ENCODE results near the gene CDK14.
"Not testable (repeated sequence)": the region's sequence is repeated elsewhere in the genome, so short reads cannot be mapped to it uniquely, and the experiment has no call there.

The CDK14 gene

DNA sequence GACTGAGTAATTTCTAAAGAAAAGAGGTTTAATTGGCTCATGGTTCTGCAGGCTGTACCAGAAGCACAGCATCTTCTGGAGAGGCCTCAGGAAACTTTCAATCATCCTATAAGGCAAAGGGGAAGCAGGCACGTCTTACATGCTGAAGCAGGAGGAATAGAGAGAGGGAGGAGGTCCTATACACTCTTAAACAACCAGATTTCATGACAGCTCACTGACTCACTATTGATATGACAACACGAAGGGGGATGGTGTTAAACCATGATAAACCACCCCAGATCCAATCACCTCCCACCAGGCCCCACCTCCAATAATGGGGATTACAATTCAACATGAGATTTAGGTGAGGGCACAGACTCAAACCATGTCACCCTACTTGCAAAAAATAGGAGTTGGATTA lies 201.5 kb downstream of the CDK14 start:
- Histone ChIP-seq H3K27me3 (ENCODE audit: insufficient read depth, low read depth, severe bottlenecking) (no peaks in the 10 kb centered on the region), H3K4me3 (ENCODE audit: low read depth, low read length) (no peak overlapping the region), H3K36me3 (no peaks in the 10 kb centered on the region; the same call in 1 of the 2 replicates), H3K27ac (no peak overlapping the region), H3K9me3 (ENCODE audit: severe bottlenecking) (peaks cover 16% of the 10 kb centered on the region)
- DNase-seq, result no peak
- TF ChIP-seq, protein P1, sequence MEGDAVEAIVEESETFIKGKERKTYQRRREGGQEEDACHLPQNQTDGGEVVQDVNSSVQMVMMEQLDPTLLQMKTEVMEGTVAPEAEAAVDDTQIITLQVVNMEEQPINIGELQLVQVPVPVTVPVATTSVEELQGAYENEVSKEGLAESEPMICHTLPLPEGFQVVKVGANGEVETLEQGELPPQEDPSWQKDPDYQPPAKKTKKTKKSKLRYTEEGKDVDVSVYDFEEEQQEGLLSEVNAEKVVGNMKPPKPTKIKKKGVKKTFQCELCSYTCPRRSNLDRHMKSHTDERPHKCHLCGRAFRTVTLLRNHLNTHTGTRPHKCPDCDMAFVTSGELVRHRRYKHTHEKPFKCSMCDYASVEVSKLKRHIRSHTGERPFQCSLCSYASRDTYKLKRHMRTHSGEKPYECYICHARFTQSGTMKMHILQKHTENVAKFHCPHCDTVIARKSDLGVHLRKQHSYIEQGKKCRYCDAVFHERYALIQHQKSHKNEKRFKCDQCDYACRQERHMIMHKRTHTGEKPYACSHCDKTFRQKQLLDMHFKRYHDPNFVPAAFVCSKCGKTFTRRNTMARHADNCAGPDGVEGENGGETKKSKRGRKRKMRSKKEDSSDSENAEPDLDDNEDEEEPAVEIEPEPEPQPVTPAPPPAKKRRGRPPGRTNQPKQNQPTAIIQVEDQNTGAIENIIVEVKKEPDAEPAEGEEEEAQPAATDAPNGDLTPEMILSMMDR (IDR thresholded peaks at IDR 0.05; ENCODE audit: low read depth, low read length), result no peak

DNA sequence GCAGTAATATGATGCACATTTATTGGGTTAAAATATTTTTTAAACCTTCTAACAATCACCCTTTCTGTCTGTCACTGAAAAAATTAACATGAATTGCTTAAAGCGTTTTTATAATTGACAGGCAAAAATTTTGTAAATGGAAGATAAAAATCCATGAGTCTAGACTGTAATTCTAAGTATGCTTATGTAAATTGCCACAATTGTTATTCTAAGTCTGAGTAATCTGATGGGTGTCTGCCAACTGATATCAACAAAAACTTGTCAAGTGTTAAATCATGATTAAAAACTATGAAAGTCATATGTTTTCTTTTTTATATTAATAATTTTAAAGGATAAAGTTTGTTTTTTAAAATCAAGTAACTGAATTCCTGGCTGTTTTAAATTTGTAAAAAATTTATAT lies 208.2 kb downstream of the CDK14 start:
- Histone ChIP-seq H3K9me3 (ENCODE audit: severe bottlenecking) (no peaks in the 10 kb centered on the region), H3K27ac (no peak overlapping the region), H3K36me3 (no peaks in the 10 kb centered on the region), H3K27me3 (ENCODE audit: insufficient read depth, low read depth, severe bottlenecking) (no peaks in the 10 kb centered on the region), H3K4me3 (ENCODE audit: low read depth, low read length) (no peak overlapping the region)
- no peak for DNase-seq
- TF ChIP-seq, protein P1 (IDR thresholded peaks at IDR 0.05; ENCODE audit: low read depth, low read length), result no peak

DNA sequence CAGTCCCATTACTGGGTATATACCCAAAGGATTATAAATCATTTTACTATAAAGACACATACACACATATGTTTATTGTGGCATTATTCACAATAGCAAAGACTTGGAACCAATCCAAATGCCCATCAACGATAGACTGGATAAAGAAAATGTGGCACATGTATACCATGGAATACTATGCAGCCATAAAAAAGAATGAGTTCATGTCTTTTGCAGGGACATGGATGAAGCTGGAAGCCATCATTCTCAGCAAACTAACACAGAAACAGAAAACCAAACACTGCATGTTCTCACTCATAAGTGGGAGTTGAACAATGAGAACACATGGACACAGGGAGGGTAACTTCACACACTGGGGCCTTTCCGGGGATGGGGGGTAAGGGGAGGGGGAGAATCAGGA lies 219.4 kb downstream of the CDK14 start:
- H3K4me3 ChIP-seq (ENCODE audit: low read depth, low read length); H3K27me3 ChIP-seq (ENCODE audit: insufficient read depth, low read depth, severe bottlenecking); H3K36me3 ChIP-seq; DNase-seq; H3K27ac ChIP-seq; H3K9me3 ChIP-seq (ENCODE audit: severe bottlenecking): not testable (repeated sequence)

DNA sequence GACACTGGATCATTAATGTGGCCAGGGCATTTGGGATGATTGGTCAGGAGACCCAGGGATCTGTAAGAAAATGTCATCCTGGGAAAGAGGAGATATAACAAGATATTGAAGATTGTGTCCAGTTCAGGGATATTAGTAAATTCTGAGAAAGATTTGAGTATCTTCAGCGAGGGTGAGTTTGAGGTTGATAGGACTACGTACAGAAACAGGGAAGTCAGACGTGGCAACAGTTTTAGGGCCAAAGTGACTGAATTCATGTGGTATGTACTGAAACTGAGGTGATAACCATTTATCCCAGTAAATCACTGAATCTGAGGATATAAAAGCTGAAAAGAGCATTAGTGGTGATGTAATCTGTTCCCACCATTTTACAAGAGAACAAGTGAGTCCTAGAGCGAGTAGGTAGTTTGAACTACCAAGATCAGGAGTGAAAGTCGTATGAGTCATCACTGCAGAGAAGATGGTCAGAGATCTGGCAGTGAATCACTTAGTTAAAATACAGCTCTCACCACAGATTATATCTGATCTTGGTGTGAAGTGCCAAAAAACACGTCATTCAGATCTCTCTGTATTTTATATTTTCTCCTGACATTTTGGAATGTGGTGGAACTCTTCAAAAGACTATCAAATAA lies 220.5 kb downstream of the CDK14 start:
- H3K27ac ChIP-seq, result no peak overlapping the region
- no peaks in the 10 kb centered on the region for H3K27me3 ChIP-seq (ENCODE audit: insufficient read depth, low read depth, severe bottlenecking)
- no peaks in the 10 kb centered on the region for H3K9me3 ChIP-seq (ENCODE audit: severe bottlenecking)
- no peak overlapping the region for H3K4me3 ChIP-seq (ENCODE audit: low read depth, low read length)
- TF ChIP-seq, protein P1 (IDR thresholded peaks at IDR 0.05; ENCODE audit: low read depth, low read length), result no peak
- H3K36me3 ChIP-seq, result no peaks in the 10 kb centered on the region
- no peak for DNase-seq

DNA sequence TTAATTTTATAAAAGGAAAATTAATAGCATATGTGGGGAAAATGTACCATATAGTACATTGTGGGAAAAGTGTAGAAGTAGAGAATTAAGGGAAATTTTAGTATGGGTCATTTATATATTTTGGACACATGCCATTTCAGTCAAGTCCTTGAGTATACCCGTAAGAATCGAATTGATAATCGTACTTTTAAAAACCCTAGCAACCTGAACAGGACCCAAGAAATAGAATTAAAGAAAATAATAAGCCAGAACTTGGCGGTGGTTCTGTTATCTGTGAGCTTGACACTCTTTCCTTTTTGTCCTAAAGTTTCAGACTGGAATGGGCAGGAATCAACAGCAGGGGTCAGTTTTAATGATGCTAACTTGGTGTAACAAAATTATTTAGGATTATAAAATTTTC lies 221.0 kb downstream of the CDK14 start:
- H3K27me3 ChIP-seq (ENCODE audit: insufficient read depth, low read depth, severe bottlenecking), result no peaks in the 10 kb centered on the region
- DNase-seq, result no peak
- TF ChIP-seq, protein P1 (IDR thresholded peaks at IDR 0.05; ENCODE audit: low read depth, low read length), result no peak
- peak overlapping the region; percentile 44; the same call in 1 of the 2 replicates for H3K27ac ChIP-seq
- no peak overlapping the region for H3K4me3 ChIP-seq (ENCODE audit: low read depth, low read length)
- H3K36me3 ChIP-seq, result no peaks in the 10 kb centered on the region
- no peaks in the 10 kb centered on the region for H3K9me3 ChIP-seq (ENCODE audit: severe bottlenecking)

DNA sequence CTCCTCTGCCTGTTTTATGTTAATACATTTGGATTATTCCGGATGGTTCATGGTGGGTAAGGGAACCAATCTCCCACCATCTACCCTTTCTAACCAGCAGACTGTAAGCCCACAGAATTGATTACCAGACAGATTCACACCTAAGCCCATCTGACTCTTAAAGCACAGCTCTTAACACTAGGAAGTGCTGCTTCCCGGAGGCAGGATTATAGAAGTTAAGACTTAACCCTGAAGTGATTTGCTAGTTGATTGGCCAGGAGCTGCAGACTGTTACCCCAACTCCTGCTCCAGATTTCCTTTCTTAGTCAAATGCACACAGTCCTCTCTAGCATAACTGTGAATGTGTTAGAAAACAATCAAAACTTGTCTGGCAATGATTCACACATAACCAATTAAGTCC lies 221.7 kb downstream of the CDK14 start:
- TF ChIP-seq, protein P1 (IDR thresholded peaks at IDR 0.05; ENCODE audit: low read depth, low read length), result no peak
- Histone ChIP-seq H3K27me3 (ENCODE audit: insufficient read depth, low read depth, severe bottlenecking) (no peaks in the 10 kb centered on the region), H3K9me3 (ENCODE audit: severe bottlenecking) (no peaks in the 10 kb centered on the region), H3K27ac (peak overlapping the region; percentile 44; the same call in 1 of the 2 replicates), H3K4me3 (ENCODE audit: low read depth, low read length) (no peak overlapping the region), H3K36me3 (no peaks in the 10 kb centered on the region)
- DNase-seq, result peak; percentile 67
